GM12874 (cell line): ENCODE data around the gene ACSL4.

ENCODE experiments used
- CTCF ChIP-seq: IDR thresholded peaks from 2 replicates; pipeline ENCODE4 v1.5.1; 2011; ENCODE audit warnings: low read depth, mild to moderate bottlenecking, control low read depth, low read length, moderate library complexity; ENCODE audit not compliant: insufficient read depth

Gene ACSL4

GRCh38 chrX:109691277-109691676 is 41.8 kb downstream of the ACSL4 start:
- no peak for TF ChIP-seq CTCF

DNA sequence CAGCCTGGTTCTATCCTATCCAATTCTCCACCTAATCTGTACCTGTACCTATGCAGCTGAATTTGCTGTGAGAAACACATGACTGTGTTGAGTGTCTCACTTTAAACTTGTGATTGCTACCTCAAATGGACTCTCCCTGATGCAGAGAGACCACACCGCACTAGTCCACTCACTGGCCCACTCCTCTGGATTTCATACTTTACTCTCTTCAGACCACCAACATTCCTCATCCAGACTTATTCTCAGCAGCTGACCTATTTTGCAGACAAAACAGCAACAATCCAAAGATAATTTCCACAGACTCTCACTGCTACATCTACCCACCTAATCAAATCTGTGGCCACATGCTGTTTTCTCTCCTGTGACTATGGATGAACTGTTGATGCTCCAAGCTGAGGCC is 45.2 kb downstream of the ACSL4 start:
- no peak for TF ChIP-seq CTCF

DNA sequence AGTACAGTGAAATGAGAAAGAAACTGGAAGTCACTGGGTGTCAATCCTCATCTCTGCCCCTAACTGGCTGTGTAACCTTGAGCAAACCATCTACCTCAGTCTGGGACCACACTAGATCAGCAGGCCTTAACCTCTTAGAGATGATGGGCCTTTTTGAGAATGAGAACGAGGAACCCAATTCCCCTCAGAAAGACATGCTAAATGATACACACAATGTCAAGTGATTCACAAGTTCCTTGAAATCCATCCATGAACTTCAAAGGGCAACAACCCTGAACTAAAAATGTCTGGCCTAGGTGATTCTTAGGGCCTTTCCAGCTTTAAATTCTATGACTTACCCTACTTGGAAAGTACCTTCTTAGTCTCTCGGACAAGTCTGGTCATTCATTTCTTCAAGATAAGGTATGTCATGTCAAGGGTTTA is 47.4 kb downstream of the ACSL4 start:
- no peak for TF ChIP-seq CTCF

- TF ChIP-seq CTCF, result no peak
Observed at GRCh38 chrX:109684136-109684535, 48.9 kb downstream of the ACSL4 start.

DNA sequence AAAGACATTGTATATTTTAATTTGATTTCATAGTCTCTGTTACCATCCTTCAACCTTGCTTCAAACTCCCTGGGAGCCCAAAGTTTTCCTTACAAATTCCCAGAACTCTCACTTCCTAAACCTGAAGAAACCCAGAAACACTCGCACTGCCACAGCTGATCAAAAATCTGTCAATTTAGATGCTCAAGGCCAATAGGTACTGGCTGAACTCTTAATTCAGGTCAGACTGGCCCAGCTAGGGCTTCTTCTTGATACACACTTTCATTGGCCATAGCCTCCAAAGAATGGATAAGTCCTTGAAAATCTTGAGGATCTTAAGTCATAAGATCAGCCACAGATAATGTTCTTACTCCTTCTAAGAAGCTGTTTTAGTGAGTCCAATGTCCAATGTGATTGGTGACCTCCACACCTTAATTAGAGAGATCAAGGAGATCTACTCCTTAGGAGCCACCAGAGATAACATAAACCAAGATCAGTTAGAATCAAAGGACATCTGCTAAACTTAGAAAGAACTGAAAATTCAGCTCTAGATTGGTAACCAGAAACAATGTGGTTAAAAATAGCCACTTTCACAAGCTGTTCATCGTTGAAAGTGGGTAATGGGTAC is 51.5 kb downstream of the ACSL4 start:
- TF ChIP-seq CTCF, result no peak

DNA sequence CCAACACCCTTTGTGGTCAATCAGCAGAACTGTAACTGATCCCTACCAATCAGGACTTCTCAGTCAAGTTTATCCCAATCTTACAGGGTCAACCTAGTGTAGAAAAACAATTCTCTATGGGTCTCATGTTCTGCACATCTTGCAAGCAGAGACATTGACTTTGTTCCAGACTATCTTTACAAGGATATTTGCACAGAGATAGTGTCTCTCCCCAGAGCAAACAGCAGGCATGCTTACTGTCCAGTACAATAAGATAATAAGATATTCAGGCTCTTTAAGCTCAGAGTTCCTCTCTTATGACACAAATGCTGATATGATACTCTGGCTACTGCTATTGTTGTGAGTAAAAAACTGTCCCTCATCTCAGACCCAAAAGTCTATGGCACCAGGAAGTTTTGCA is 53.2 kb downstream of the ACSL4 start:
- TF ChIP-seq CTCF, result no peak

- TF ChIP-seq CTCF, result no peak
Observed at GRCh38 chrX:109672239-109672638, 60.8 kb downstream of the ACSL4 start.
